ENCODE data around the gene PRRX1. TPM values are rescaled to one million over a fixed set of nuclear protein-coding genes. Genes with fewer than 3 reads are reported as not detected.

PRRX1 gene
- total RNA-seq, 1 experiment from 2014 or later, result 3.7 TPM

DNA sequence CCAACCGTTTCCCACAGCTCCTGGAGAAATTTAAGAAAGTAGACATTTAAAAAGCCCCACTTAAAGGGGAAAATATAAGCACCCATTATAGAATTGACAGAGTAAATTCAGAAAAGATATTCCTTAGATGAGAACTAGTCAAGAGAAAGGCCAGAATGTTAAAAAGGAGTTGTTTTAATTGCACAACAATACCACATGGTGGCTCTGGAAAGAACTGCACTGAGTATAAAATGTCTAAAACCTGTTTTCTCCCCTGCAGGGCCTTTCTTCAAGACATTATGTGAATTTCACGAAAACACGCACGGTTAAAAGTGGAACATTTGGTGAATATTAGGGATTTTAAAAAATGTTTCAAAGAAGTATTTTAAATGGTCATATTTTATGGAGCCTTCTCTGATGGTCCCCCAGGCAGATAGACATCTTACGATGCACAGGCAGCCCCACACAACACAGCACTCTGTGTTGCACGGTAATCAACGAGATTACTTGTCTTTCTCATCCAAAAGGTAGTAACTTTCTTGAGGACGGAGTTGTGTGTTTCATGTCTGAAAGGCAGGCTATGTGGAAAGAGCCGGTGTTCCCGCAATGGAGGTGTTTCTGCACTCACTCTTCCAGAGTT, 101.9 kb downstream of the PRRX1 start:
- peak; percentile 46 for DNase-seq (ENCODE audit: low read depth)

- no peak for DNase-seq (ENCODE audit: low read depth)
These were observed 105.0 kb downstream of the PRRX1 start for GRCh38 chr1:170768929-170769328.

DNA sequence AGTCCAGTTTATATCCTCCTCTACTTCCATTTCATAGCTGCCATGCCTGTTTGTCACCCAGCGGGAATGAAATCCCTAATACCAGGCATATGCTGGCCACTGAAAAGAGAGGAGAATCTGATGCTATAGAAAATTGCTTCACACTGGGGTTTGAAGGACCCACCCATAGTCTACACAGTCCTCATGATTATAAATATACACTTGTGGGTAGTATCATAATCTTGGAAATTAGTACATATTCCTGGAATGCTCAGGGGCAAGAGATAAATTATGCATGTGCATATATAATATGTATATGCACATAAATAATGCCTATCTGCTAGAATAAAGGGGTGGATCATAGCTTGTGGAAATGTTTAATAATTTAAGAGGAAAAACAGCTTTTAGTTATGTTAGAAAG, 105.8 kb downstream of the PRRX1 start:
- no peak for DNase-seq (ENCODE audit: low read depth)

DNA sequence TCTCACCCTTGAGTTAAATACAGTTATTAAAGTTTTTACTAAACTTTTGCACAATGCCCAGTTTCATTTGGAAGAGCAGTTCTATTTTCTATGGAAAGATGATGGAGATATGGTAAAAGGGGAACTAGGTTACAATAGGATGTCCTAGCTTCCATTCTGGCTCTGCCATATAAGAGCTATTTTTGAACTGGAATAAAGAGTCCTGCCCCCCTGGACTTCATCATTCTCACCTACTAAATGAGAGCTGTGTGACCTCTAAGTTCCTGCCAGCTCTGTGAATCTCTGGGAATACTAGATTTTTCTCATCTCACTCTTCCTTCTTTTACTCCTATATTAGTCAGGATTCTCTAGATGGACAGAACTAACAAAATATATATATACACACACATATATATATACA, 106.3 kb downstream of the PRRX1 start:
- no peak for DNase-seq (ENCODE audit: low read depth)

DNA sequence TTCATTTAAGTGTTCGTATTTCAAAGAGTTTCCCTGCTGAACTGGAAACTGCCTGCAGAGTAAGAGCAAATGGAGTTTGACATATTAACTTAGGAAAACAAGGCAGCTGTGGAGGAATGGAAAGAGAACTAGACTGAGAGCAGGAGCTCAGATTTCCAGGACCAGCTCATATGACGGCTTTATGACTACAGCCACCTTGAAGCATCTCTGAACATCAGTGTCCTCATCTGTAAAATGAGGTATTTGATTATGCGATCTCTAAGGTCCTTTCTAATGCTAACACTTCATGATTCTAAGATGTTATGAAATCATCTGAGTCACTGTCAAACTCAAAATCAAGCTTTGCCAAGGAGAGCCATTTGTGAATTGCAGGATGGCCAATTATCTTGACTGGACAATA, 112.3 kb downstream of the PRRX1 start:
- peak; percentile 17 for DNase-seq (ENCODE audit: low read depth)

- DNase-seq (ENCODE audit: low read depth), result peak; percentile 70
These were observed 112.8 kb downstream of the PRRX1 start for GRCh38 chr1:170776777-170777176.

Other genes starting within 250 kb of the PRRX1 start
- gene GORAB, start 132.0 kb upstream of the PRRX1 start, total RNA-seq (2014; rRNA removed), result 9.8 and 14.0 TPM in 2 replicates

Measured in LHCN-M2 (cell line).